ENCODE data around the gene EVI5L.
A peak's percentile ranks its signal among the peaks of the same experiment; 100 is the strongest.

EVI5L gene

DNA sequence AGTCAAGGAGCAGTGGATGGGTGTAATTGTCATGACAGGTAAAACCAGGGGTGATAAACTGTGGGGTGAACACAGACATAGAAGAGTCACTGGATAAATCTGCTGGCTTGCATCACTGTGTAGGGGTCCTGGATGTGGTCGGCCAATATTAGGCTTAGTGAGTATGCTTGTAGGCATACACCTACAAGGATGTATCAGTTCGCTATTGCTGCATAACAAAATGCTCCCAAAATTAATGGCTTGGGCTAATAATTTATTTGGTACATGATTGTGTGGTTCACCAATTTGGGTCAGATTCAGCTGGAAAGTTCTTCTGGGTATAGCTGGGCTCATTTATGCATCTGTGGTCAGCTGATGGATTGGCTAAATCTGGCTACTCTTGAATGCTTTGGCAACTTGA lies 11.2 kb upstream of the EVI5L start:
- Histone ChIP-seq H3K4me2 (ENCODE audit: low read length) (no peak overlapping the region), H3K9ac (ENCODE audit: low read depth, low read length) (no peak overlapping the region), H3K27me3 (ENCODE audit: control insufficient read depth, insufficient read depth, low read length) (peaks cover 12% of the 10 kb centered on the region), H3K4me1 (ENCODE audit: control insufficient read depth, insufficient read depth, low read length) (no peaks in the 10 kb centered on the region), H3K4me3 (ENCODE audit: low read length) (no peak overlapping the region), H3K36me3 (ENCODE audit: insufficient read depth, low read length) (no peaks in the 10 kb centered on the region), H3K9me3 (replicated peaks; ENCODE audit: low read length) (no peaks in the 10 kb centered on the region)

DNA sequence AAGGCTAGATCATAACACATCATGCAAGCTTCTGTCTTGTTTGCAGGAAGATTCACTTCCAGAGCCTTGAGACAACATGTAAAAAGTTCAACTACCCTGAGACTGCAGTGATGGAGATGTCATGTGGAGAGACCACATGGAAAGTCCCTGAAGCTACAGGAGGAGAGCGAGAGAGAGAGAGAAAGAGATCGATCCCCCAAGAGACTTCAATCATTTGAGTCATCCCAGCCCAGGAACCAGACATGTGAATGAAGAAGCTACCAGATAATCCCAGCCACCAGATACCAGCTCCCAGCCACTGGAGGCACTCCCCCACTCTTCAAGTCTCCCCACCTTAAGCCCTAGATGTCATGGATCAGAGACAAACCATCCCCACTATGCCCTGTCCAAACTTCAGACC lies 10.7 kb upstream of the EVI5L start:
- no peaks in the 10 kb centered on the region for H3K9me3 ChIP-seq (replicated peaks; ENCODE audit: low read length)
- no peak overlapping the region for H3K4me3 ChIP-seq (ENCODE audit: low read length)
- no peaks in the 10 kb centered on the region for H3K36me3 ChIP-seq (ENCODE audit: insufficient read depth, low read length)
- H3K4me1 ChIP-seq (ENCODE audit: control insufficient read depth, insufficient read depth, low read length): no peaks in the 10 kb centered on the region
- H3K27me3 ChIP-seq (ENCODE audit: control insufficient read depth, insufficient read depth, low read length): peaks cover 12% of the 10 kb centered on the region
- no peak overlapping the region for H3K4me2 ChIP-seq (ENCODE audit: low read length)
- no peak overlapping the region for H3K9ac ChIP-seq (ENCODE audit: low read depth, low read length)

DNA sequence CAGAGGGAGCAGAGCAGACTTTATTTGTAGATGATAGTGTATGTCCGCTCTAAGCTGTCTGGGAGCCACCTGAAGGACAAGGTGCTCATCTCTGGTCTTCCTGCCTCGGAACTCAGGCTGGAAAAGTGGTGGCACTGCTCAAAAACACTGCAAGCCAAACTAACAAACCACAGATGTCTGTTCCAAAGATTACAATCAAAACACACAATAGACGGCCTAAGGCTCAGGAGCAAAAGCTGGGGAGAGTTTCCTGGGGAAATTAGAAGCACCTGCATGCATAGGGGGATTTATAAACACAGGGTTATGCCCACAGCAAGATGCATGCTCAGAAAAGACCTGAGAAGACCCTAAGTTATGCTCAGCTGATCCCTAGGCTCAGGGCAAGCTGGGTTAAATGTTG lies 9.4 kb upstream of the EVI5L start:
- Histone ChIP-seq H3K4me3 (ENCODE audit: low read length) (no peak overlapping the region), H3K36me3 (ENCODE audit: insufficient read depth, low read length) (no peaks in the 10 kb centered on the region), H3K9ac (ENCODE audit: low read depth, low read length) (no peak overlapping the region), H3K9me3 (replicated peaks; ENCODE audit: low read length) (no peaks in the 10 kb centered on the region), H3K27me3 (ENCODE audit: control insufficient read depth, insufficient read depth, low read length) (peaks cover 12% of the 10 kb centered on the region), H3K4me2 (ENCODE audit: low read length) (no peak overlapping the region), H3K4me1 (ENCODE audit: control insufficient read depth, insufficient read depth, low read length) (no peaks in the 10 kb centered on the region)

DNA sequence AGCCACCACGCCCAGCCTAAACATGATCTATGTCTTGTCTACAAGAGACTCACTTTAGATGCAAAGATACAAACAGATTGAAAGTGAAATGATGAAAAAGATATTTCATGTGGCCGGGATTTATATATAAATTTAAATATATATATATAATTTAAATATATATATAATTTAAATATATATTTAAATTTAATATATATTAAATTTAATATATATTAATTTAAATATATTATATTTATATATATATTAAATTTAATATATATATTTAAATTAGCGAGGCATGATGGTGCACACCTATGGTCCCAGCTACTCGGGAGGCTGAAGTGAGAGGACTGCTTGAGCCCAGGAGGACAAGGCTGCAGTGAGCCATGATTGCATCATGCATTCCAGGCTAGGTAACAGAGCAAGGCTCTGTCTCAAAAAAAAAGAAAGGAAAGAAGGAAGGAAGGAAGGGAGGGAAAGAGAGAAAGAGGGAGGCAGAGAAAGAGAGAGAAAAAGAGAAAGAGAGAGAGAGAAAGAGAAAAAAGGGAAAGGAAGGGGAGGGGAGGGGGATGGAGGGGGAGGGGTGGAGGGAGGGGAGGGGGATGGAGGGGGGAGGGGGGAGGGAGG lies 7.0 kb upstream of the EVI5L start:
- Histone ChIP-seq H3K36me3 (ENCODE audit: insufficient read depth, low read length) (no peaks in the 10 kb centered on the region), H3K27me3 (ENCODE audit: control insufficient read depth, insufficient read depth, low read length) (peaks cover 19% of the 10 kb centered on the region), H3K4me1 (ENCODE audit: control insufficient read depth, insufficient read depth, low read length) (no peaks in the 10 kb centered on the region), H3K9ac (ENCODE audit: low read depth, low read length) (no peak overlapping the region), H3K9me3 (replicated peaks; ENCODE audit: low read length) (no peaks in the 10 kb centered on the region), H3K4me2 (ENCODE audit: low read length) (no peak overlapping the region), H3K4me3 (ENCODE audit: low read length) (no peak overlapping the region)

DNA sequence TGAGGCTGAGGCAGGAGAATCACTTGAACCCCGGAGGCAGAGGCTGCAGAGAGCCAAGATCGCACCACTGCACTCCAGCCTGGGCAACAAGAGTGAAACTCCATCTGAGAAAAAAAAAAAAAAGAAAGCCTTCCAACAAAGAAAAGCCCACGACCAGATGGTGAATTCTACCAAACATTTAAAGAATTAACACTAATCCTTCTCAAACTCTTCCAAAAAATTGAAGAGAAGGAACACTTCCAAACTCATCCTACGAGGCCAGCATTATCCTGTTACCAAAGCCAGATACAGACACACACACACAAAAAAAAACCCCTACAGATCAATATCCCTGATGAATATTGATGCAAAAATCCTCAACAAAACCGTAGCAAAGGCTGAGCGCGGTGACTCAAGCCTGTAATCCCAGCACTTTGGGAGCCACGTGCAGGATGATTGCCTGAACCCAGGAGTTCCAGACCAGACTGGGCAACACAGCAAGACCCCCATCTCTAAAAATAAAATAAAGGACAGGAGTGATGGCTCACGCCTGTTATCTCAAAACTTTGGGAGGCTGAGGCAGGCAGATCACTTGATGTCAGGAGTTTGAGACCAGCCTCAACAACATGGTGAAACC lies 6.2 kb upstream of the EVI5L start:
- H3K4me1 ChIP-seq (ENCODE audit: control insufficient read depth, insufficient read depth, low read length): no peaks in the 10 kb centered on the region
- H3K27me3 ChIP-seq (ENCODE audit: control insufficient read depth, insufficient read depth, low read length): peaks cover 19% of the 10 kb centered on the region
- no peaks in the 10 kb centered on the region for H3K9me3 ChIP-seq (replicated peaks; ENCODE audit: low read length)
- no peak overlapping the region for H3K4me2 ChIP-seq (ENCODE audit: low read length)
- H3K36me3 ChIP-seq (ENCODE audit: insufficient read depth, low read length): no peaks in the 10 kb centered on the region
- H3K4me3 ChIP-seq (ENCODE audit: low read length): no peak overlapping the region
- no peak overlapping the region for H3K9ac ChIP-seq (ENCODE audit: low read depth, low read length)

DNA sequence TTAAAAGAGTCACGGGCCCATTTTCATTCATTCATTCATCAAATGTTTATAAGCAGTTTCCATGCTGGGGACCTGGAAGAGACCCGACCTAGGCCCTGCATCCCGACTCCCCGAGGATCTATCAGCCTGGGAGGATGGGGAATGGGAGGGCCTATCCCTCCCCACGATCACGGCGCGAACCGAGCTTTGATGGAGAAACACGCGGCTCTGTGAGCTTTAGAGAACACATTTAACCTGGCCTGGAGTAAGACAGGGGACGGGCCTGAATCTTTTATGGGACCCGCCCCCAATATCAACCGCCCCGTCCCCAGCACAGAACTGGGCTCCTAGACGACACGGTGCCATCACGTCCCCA lies 875 bp upstream of the EVI5L start:
- H3K4me1 ChIP-seq (ENCODE audit: control insufficient read depth, insufficient read depth, low read length): peaks cover 30% of the 10 kb centered on the region
- no peak overlapping the region for H3K9ac ChIP-seq (ENCODE audit: low read depth, low read length)
- H3K27me3 ChIP-seq (ENCODE audit: control insufficient read depth, insufficient read depth, low read length): peaks cover 7% of the 10 kb centered on the region
- no peaks in the 10 kb centered on the region for H3K9me3 ChIP-seq (replicated peaks; ENCODE audit: low read length)
- H3K36me3 ChIP-seq (ENCODE audit: insufficient read depth, low read length): no peaks in the 10 kb centered on the region
- peak overlapping the region; percentile 64 for H3K4me3 ChIP-seq (ENCODE audit: low read length)
- H3K4me2 ChIP-seq (ENCODE audit: low read length): peak overlapping the region; percentile 76

DNA sequence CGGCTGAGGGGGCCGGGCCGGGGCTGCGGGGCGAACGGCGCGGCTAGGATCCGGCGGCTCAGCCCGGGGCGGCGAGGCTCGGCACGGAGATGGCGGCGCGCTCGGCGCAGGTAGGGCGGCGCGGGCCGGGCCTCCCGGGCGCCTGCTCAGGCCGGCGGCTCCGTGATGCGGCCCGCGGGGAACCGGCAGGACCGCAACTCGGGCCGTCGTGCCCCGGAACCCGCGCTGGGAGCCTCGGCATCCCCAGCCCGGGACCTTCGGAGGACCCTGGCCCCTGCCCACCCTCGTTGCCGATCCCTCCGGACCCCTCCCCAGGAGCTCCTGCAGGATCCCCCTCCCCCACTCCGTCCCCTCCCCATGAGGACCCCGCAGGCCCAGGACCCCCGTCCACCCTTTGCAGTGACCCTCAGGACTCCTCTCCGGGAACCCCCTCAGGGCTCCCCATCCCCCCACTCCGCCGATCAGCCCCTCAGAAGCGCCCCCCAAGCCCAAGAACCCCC lies 304 bp downstream of the EVI5L start:
- Histone ChIP-seq H3K4me3 (ENCODE audit: low read length) (peak overlapping the region; percentile 77), H3K27me3 (ENCODE audit: control insufficient read depth, insufficient read depth, low read length) (peaks cover 7% of the 10 kb centered on the region), H3K4me2 (ENCODE audit: low read length) (peak overlapping the region; percentile 76), H3K9ac (ENCODE audit: low read depth, low read length) (peak overlapping the region; percentile 78), H3K36me3 (ENCODE audit: insufficient read depth, low read length) (no peaks in the 10 kb centered on the region), H3K4me1 (ENCODE audit: control insufficient read depth, insufficient read depth, low read length) (peaks cover 30% of the 10 kb centered on the region), H3K9me3 (replicated peaks; ENCODE audit: low read length) (no peaks in the 10 kb centered on the region)

DNA sequence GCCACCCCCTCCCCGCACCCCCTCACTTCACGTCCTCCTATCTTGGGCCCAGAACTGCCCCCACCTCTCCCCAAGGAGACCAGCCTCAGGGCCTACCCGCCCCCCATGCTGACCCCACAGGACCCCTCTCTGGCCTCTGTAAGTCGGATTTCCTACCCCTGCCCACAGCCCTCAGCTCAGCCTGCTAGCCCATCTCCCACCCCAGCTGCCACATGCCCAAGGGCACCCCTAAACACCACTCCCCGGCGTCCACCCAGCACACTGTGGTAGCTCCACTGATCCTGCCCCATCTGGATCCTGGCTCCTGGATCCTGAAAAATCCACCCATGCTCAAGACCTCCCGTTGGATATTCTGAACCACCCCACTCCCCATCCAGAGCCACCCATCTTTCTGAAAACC lies 805 bp downstream of the EVI5L start:
- peaks cover 30% of the 10 kb centered on the region for H3K4me1 ChIP-seq (ENCODE audit: control insufficient read depth, insufficient read depth, low read length)
- peak overlapping the region; percentile 78 for H3K9ac ChIP-seq (ENCODE audit: low read depth, low read length)
- H3K9me3 ChIP-seq (replicated peaks; ENCODE audit: low read length): no peaks in the 10 kb centered on the region
- H3K4me3 ChIP-seq (ENCODE audit: low read length): peak overlapping the region; percentile 77
- peak overlapping the region; percentile 76 for H3K4me2 ChIP-seq (ENCODE audit: low read length)
- no peaks in the 10 kb centered on the region for H3K36me3 ChIP-seq (ENCODE audit: insufficient read depth, low read length)
- peaks cover 7% of the 10 kb centered on the region for H3K27me3 ChIP-seq (ENCODE audit: control insufficient read depth, insufficient read depth, low read length)

DNA sequence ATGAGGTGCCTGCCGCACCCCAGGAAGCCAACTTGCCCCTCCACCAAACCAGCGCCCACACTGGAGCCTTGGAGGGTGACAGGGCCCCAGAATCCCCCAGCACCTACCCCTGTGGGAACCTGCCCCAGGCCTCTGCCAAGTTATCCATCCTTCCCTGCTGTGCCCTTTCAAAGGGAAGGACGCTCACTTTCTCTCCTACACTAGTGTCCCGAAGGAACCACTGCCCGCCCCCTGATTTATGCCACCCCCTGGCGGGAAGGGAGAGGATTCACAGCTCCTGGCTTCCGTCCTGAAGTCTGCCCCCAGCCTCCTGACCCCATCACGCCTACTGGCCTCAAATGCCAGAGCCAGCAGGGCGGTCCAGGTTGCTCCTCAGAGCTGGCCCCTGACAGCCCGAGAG lies 1.4 kb downstream of the EVI5L start:
- H3K9me3 ChIP-seq (replicated peaks; ENCODE audit: low read length): no peaks in the 10 kb centered on the region
- H3K36me3 ChIP-seq (ENCODE audit: insufficient read depth, low read length): no peaks in the 10 kb centered on the region
- peak overlapping the region; percentile 78 for H3K9ac ChIP-seq (ENCODE audit: low read depth, low read length)
- peaks cover 3% of the 10 kb centered on the region for H3K27me3 ChIP-seq (ENCODE audit: control insufficient read depth, insufficient read depth, low read length)
- peak overlapping the region; percentile 39 for H3K4me3 ChIP-seq (ENCODE audit: low read length)
- H3K4me2 ChIP-seq (ENCODE audit: low read length): peak overlapping the region; percentile 76
- peaks cover 30% of the 10 kb centered on the region for H3K4me1 ChIP-seq (ENCODE audit: control insufficient read depth, insufficient read depth, low read length)

DNA sequence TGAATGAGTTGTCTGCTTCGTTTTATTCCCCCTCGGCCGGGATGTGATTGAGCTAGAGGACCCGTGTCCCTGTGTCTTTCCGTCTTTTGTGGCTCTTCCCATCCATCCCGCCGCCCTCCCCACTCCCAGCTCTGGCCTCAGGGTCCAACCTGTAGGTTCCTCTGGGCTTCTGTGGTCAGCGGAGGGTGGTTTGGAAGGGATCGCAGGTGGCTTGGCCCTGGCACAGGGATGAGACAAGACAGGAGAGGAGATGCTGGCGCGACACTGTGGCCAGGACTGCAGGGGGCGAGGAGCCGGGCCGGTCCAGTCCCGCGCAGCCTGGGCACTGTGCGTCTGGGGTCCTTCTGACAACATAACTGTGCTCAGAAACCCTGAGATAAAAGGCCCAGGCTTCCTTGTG lies 2.0 kb downstream of the EVI5L start:
- H3K27me3 ChIP-seq (ENCODE audit: control insufficient read depth, insufficient read depth, low read length): no peaks in the 10 kb centered on the region
- peak overlapping the region; percentile 78 for H3K9ac ChIP-seq (ENCODE audit: low read depth, low read length)
- H3K4me1 ChIP-seq (ENCODE audit: control insufficient read depth, insufficient read depth, low read length): peaks cover 30% of the 10 kb centered on the region
- no peak overlapping the region for H3K4me3 ChIP-seq (ENCODE audit: low read length)
- H3K4me2 ChIP-seq (ENCODE audit: low read length): peak overlapping the region; percentile 76
- no peaks in the 10 kb centered on the region for H3K9me3 ChIP-seq (replicated peaks; ENCODE audit: low read length)
- no peaks in the 10 kb centered on the region for H3K36me3 ChIP-seq (ENCODE audit: insufficient read depth, low read length)

DNA sequence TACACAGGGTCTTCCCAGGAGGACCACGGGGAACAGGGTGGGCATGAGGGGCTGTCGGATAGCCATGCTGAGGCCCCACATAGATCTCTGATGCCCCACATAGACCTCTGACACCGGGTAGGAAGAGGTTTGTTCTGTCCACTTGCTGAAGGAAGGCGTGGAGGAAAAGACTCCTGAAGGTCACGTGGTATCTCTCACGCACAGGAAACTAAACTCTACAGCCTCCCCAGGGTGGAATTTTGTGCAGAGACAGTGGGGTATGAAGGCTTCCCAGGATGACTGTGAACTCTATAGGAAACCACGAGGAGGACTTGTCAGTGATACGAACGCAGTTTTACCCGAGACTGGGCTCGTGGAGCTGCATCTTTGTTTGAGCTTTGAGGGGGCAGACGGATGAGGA lies 2.8 kb downstream of the EVI5L start:
- no peaks in the 10 kb centered on the region for H3K36me3 ChIP-seq (ENCODE audit: insufficient read depth, low read length)
- H3K9me3 ChIP-seq (replicated peaks; ENCODE audit: low read length): no peaks in the 10 kb centered on the region
- H3K27me3 ChIP-seq (ENCODE audit: control insufficient read depth, insufficient read depth, low read length): no peaks in the 10 kb centered on the region
- no peak overlapping the region for H3K4me3 ChIP-seq (ENCODE audit: low read length)
- H3K9ac ChIP-seq (ENCODE audit: low read depth, low read length): no peak overlapping the region
- no peak overlapping the region for H3K4me2 ChIP-seq (ENCODE audit: low read length)
- peaks cover 34% of the 10 kb centered on the region for H3K4me1 ChIP-seq (ENCODE audit: control insufficient read depth, insufficient read depth, low read length)
